Mucosa of gallbladder (tissue), 1 donor: ENCODE results near the gene KCTD1. TPM values are rescaled to one million over a fixed set of nuclear protein-coding genes. Genes with fewer than 3 reads are reported as not detected.
A peak's percentile ranks its signal among the peaks of the same experiment; 100 is the strongest.

Source experiments
- DNase-seq: peaks from one replicate; pipeline ENCODE4 v3.0.0-alpha.2; 2020; ENCODE audit warnings: low spot score
- total RNA-seq: library from RNA; stranded (reverse); gene quantifications from one replicate; pipeline ENCODE4 v1.2.1, GENCODE V29; 2021
- donor health status: DM: no; HTN: no; CAD: no.

KCTD1 gene
- 21.4 TPM for total RNA-seq

DNA sequence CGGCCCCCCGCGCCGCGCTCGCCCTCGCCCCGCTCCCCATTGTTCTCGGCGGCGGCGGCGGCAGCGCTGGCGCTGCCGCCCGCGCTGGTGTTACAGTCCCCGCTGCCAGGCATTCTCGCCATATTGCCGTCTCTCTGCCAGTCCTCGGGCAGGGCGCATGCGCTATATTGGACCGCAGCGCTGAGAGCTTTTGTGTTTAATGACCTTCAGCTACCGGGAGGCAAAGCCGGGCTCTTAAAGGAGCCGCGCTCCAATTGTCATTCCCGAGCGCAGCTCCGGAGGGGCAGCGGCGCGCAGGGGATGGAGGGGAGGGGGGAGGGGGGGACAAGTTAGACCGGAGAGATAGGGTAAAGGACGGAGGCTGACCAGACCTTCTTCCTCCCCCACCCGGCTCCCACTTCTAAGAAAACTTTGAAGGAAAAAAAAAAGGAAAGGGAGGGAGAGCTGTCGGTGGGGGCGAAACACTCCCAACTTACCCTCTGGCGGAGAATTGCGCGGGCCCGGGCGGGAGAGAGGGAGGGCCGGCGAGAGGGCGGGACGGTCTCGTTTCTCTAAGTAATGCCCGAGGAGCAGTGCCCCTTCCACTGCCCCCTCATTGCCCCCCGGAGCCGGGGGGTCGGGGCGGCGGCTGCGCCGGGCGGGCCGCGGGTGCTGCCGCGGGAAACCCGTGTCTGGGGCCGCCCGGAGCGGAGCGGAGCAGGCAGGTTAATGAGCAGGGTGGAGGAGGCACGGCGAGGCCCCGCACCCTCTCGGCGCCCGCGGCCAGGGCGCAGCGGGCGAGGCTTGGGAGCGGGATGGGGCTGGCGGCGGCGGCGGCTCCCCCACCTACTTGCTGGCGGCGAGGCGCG lies at the start of gene KCTD1:
Gene KCTD1 (minus strand): TSS at position 139 of the 848 bp plus-strand sequence. CDS start 17 bp downstream, at position 122.
- DNase-seq = peak; percentile 85

DNA sequence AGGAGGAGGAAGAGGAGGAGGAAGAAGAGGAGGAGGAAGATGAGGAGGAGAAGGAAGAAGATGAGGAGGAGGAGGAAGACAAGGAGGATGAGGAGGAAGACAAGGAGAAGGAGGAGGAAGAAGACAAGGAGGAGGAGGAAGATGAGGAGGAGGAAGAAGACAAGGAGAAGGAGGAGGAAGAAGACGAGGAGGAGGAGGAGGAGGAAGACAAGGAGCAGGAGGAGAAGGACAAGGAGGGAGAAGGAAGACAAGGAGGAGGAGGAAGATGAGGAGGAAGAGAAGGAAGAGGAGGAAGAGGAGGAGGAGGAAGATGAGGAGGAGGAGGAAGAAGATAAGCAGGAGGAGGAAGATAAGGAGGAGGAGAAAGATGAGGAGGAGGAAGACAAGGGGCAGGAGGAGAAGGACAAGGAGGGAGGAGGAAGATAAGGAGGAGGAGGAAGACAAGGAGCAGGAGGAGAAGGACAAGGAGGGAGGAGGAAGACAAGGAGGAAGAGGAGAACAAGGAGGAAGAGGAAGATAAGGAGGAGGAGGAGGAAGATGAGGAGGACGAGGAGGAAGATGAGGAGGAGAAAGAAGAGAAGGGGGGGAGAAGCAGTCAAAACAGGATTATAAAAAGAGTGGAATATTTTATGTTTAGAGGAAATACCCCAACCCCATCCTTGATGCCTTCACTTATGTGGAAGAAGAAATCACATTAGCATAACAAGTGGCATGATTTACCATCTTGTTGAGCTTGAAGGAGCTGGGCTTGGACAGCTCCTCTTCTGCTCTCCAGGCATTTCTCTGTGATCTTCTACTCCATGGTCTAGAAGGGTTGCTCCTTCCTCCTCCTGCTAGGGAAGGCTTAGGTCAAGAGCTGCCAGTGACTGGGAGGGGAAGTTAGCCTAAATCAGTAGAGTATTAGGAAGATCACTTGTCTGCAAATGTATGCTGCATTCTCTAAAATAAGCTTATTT lies 45.3 kb upstream of the KCTD1 start:
- DNase-seq = no peak

DNA sequence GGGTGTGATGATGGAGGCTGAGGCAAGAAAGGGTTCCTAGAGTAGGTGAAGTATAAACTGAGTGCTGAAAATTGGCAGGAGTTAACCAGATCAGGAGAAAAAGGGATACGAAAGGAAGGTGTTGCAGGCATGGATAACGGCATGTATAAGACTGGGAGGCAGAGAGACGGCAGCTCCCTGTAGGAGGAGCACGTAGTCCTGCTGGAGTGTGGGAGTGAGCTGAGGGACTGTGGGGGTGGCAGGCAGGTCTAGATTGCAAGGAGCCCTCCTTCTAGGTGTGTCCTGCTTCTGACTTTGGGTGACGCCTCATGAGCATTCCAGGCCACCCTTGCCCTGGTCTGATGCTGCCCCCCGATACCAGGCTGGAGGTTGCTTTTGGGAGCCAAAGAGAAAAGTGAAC lies 36.4 kb upstream of the KCTD1 start:
- DNase-seq = no peak

DNA sequence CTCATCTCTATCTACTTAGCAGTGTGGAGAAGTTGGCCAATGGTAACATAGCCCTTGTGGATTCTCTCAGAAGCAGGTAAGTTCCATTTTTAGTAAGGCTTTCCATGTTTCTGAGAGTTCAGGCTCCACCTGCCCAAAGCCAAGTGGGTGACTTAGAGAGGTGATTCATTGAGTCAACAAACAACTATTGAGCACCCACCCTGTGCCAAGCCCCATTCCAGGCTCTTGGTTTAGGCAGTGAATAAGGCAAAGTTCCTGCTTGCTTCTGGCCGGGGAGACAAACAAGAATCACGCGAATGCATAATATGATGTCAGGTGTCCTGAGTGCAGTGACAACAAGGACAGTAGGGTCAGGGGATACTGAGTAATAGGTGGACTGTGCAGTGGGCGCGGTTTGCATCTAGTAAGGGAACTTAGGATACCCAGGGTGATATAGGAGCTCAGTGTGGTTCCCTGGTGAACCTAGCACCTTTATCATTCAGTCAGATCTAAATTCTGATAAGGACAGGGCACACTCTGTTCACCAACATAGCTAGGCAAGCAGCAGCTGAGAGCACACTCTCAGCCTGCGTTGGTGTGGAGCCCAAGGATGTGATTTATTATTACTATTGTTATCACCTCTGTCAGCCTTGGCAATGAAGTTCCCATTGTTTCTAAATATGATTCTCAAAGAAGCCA lies 31.7 kb upstream of the KCTD1 start:
- DNase-seq = peak; percentile 69

DNA sequence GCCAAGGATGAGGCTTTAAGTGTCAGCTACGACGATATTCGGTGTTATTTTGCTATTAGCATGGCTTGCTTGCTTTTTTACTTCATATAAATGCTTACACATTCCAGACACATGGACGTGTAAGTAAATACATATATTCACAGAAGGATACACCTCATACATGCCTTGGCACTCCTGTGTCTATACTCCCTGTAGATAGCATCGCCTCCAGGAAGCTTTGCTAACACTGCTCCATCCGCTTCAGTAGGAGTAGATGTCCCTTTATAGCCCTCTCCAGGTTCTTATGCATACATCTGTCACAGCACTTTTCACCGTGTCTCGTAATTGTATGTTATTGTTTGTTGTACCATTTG lies 27.5 kb upstream of the KCTD1 start:
- DNase-seq = no peak

DNA sequence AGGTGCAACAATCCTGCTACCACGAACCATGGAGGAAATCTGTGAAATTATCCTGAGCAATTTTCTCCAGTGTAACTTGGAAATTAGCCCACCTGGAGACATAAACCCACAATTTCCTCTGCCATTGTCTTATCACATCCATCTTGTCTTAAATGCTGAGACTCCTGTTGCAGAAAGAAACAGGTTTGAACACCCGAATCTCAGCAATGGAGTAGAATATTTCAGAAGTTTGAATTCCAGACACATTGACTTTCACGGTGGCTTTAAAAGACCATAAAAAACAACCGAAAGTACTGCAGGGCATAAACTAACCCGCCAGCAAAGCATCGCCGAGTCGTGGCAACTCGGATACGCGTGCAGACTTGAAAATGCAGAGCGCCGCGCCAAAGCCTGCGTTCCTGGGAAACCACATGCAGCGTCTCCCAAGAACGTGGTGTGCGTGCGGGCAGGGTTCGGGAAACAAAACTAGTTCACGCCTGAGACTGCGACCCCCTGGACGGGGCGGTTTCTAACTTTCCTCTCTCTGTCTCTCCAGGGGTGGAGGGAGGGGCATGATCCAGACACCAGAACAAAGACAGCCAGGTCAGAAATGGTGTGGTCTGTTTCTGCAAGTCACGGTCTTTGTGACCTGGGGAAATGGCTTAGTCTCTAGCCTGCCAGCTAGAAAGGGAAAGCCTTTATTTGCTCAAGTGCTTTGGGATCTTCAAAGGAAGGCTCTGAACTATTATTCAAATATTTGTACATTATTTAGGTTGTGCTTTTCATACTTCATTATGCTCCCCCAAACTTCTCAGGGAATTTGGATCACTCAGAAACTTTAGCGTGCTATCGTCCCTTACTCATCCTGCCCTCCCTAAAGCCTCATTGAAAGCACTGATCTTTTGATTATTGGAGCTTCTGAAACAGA lies 26.9 kb upstream of the KCTD1 start:
- peak; percentile 44 for DNase-seq

DNA sequence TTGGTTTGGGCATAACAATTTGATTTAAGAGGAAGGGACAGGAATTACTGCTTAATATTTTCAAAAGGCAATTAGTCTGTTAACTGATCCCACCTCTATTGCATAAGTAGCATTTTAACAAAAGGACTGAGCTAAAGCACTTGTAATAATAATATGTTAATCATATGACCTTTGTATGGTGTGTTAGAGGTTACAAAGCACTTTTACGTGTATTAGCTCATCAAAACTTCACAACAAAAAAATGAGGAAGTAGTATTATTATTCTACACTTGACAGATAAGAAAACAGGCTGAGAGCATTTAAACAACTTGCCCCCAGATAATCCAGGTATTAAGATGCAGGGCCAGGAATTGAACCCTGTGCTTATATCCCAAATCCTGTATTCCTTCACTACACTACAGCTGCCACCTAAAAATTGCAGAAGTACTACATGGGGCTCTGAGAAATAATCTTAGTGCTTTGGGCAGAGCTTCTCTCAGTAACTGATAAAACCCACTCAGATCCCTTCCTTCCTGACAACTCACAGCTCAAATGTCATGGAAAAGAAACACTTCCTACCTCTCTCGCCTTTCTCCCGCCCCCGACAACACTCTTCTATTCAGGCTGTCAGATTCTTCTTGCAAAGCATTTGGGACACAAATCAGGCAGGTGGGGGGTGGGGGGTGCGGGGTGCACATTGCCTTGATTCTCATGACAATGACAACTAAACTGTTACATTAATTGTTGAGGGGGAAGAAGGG lies 20.7 kb upstream of the KCTD1 start:
- no peak for DNase-seq

DNA sequence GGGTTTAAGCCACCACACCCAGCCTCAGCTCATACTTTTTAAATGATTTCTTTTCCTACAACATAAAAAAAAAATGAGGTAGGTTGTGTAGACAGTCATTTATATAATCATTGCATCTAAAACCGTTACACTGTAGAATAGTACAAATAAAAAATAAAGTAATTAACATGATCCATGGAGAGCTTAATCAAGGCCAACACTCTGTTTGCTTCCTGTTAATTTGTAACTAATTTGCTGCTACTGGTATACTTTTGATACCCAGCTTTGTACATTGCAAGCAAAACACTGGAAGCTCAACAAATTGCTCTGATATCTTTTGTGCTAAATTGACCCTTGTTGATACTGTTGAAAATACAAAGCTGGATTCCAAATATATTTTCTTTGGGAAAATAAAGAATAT lies 20.2 kb upstream of the KCTD1 start:
- no peak for DNase-seq

DNA sequence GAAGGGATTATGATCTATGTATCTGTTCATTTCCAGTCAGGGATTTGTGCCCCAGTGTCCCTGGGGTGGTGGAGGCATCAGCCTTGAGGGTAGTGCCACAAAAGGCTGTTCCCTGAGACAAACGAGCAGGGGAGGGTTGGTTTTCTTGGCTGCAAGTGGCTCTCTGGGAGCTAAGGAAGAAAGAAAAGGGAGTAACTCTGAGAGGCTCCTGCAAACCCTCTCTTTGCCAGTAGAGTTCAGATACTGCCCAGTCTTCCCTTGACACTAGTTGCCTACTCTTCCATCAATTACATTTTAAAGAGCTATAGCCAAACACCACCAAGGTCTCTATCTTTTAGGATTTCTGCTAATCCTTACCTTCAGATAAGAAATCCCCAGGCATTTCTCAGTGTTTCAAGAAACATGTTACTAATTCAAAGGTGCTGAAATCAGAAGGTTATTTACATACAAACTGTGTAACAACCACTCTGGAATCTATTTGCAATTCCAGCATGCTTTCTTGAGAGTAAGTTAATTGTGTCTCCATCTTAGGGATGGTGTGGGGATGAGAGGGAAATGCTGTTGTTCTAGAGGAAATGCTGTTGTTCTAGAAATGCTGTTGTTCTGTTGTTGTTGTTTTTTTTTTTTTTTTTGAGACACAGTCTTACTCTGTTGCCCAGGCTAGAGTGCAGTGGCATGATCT lies 18.7 kb upstream of the KCTD1 start:
- no peak for DNase-seq

DNA sequence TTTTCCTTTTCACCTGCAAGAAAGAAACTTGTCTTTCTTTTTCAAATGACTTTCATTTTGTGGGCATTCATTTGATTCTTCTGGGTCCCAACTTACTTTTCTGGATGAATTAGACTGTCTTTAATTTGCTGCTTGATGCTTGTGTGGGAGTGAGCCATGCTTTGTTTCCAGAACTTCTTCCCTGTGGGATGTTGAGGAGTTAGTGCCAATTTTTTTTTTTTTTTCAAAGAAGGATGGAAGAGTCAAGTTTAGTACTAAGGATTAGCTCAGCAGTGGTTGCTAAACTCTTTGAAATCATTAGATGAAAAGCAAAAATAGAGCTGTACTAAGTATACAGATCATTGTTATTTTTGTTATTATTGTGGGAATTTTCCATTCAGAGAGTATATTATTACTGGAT lies 17.2 kb upstream of the KCTD1 start:
- DNase-seq = no peak

DNA sequence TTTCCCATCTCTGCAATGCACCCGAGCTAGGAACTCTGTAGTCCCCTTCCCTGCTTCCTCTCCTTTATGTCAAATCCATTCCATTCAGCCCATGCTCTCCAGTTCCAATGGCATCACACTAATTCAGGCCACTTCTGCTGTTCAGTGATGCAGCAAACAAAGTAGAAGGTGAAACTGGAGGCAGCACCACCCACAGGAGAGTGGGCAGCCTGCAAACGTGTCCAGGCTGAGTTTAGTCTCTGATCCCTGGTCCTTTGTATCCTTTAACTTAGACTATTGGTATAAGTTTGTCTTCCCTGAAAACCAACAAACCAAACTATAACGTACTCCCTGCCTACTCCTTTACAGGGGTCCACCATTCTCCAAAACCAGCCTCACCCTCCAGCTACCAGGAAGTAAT lies 14.7 kb upstream of the KCTD1 start:
- DNase-seq = no peak

DNA sequence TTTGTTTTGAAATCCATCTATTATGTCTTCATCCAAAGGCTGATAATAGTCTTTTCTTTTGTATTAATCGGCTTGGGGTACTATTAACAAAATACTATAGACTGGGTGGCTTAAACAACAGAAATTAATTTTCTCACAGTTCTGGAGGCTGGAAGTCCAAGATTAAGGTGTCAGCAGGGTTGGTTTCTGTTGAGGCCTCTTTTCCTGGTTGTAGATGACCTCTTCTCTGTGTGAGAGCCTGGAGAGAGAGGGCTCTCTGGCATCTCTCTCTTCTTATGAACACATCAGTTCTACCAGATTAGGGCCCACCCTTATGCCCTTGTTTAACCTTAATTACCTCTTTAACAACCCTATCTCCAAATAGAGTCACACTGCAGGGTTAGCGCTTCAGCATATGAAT lies 14.2 kb upstream of the KCTD1 start:
- DNase-seq = no peak

DNA sequence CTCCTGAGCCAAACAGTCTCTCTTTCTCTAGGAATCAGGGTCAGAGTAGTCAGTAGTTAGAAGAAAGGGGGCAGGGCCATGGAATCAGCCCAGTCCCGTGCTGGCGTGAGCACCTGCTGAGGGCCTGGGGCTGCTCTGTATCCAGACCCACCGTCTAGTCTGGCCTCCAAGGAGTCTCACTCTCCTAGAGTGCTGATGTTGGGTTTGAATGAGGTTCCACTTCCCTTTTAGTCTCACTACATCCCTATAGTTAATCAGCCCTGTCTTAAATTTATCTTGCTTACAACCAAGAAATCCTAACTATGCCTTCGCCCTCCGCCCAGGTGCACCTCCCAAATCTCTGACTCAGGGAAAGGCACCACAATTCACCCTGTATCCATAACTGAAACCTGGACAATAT lies 13.4 kb upstream of the KCTD1 start:
- DNase-seq = no peak

DNA sequence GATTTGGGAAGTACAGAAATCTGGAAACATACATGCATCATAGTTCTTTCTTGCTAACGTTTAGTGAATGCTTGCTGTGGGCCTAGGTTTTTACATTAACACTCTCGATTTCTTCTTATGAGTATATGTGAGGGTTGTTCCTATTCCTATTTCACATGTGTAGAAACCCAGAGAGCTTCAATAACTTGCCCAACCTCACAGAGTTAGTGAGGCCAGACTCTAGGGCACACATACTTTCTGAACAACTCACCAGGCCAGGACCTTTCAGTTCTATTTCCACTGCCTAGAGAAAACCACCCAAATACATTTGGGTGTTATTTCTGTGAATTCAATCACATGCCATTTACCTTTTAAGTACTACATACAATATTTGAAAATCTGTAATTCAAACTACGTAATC lies 8.2 kb upstream of the KCTD1 start:
- no peak for DNase-seq

DNA sequence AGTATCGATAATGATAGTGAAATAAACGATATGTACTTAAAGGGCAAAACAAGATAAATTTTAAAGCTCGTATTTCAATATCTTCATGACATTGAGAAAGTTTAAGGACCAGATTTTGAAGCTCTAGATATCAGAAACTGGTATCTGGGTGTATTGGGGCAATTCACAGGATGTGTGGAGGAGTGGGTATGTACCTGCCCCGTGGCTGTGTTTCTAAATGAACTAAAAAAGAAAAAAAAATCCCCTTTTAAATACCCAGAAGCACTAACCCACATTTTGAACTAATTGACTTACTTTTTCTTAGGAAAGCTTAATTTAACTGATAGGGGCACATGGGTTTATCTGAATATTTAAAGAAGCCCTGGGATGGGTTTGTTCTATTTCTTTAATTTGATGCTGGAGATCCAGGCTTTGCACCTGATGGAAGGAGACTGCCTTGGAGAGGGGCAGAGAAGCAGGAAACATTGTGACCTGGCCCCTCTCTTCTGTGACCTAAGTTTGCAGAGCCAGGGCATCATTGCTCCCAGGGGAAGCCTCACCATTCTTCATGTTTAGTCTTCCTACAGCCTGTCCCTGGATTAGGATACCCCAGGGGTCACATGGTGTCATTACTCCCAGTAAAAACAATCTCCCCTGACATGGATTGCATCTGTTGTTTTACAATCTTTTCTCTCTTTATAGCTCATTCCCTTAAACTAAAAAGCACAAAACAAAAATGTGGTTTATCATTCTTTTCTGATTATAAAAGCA lies 7.6 kb upstream of the KCTD1 start:
- no peak for DNase-seq

DNA sequence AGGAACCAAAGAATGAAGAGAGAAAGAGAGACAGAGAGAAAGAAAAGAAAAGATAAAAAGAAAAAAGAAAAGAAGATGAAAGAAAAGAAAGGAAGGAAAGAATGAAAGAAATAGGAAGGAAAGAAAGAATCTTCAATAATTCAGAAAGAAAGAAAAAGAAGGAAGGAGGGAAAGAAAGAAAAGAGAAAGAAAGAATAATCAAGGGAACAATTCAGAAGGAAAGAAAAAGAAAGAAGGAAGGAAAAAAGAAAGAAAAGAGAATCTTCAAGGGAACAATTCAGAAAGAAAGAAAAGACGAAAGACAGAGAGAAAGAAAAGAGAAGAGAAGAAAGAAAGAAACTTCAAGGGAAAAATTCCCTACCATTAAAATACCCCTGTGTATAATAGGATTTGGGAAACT lies 5.6 kb upstream of the KCTD1 start:
- no peak for DNase-seq

DNA sequence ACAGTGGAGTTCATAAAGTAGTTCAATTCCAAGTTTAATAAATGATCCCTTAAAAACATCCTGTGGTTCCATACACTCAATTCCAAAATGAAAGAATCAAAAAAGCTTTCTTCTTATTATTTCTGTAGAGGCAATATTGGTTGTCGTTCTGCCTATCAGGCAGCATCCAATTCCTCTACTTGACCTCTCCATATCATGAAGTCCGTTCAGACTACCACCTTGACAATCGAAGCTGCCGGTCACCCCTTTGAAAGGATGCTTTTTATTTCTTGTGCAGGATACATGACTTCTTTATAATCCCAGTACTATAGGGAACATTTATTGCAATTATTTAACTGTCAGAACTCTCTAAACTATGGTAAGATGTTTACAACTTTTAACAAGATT lies 3.3 kb upstream of the KCTD1 start:
- DNase-seq = no peak

DNA sequence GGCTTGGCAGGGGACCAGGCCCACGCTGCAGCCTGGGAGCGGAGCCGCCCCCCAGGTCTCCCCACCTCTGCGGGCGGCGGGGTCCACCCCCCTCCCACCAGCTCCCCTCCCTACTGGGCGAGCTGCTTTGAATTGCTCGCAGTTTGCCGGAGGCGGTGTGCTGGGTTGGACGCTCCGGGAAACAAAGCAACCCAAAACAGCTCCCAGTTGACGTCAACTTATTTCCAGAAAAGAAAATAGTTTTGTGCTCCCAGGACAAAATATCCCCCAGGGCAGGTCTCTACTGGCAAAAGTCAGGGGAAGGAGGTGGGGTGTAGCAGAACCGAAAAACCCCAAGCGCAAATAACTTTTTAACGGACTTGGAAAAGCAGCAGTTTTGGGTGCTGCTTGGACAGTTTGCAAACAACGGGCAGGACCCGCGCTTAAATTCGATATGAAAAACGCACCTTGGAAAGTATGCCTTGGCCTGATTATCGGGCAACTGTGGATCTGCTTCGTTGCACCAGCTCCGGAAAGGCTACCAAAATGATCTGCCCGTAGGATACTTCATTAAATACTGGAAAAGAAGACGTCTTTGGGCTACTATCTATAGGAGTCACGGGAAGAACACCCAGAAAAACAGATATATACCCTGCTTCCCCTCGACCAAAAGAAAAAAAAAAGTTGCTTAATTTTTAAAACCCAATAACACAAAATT lies 2.8 kb upstream of the KCTD1 start:
- DNase-seq = no peak
